HG03196 (cell line): ENCODE data around the gene HS3ST4.

ENCODE experiments used
- ATAC-seq: cut with Tn5 transposase; IDR thresholded peaks from one replicate; pipeline ENCODE4 v1.9.1; 2021; ENCODE audit not compliant: unreplicated experiment

The HS3ST4 gene

GRCh38 chr16:26161461-26162180 lies 469.9 kb downstream of the HS3ST4 start:
- no peak for ATAC-seq

- ATAC-seq = no peak
These were observed 477.7 kb downstream of the HS3ST4 start for GRCh38 chr16:26169473-26169872.

GRCh38 chr16:26175944-26176343 lies 484.2 kb downstream of the HS3ST4 start:
- ATAC-seq = no peak

GRCh38 chr16:26177438-26177837 lies 485.7 kb downstream of the HS3ST4 start:
- no peak for ATAC-seq

GRCh38 chr16:26178298-26178697 lies 486.5 kb downstream of the HS3ST4 start:
- ATAC-seq = no peak

GRCh38 chr16:26186091-26186615 lies 494.4 kb downstream of the HS3ST4 start:
- no peak for ATAC-seq
